PC-3 (cell line): ENCODE data around the gene PRKAR1B. TPM values are rescaled to one million over a fixed set of nuclear protein-coding genes. Genes with fewer than 3 reads are reported as not detected.

Source experiments
- ATAC-seq: fragments of 200-7000 bp; cut with Tn5 transposase; 2 replicates; pipeline ENCODE4 v1.9.1; 2020; ENCODE audit warnings: mild to moderate bottlenecking, moderate library complexity
- BruUV-seq: library from RNA; stranded (reverse); fragments of 400-500 nt; replicated peaks from 2 replicates; lab custom pipeline; 2021; lab: Mats Ljungman, UMichigan
- CTCF ChIA-PET: fragments of 300-600 bp; sonication (Branson Sonifier 250); formaldehyde crosslinking; loops from one replicate; lab custom pipeline; 2022; ENCODE audit warnings: antibody characterized with exemption; lab: Charles Lee
- POLR2A ChIA-PET: fragments of 300-600 bp; sonication (Branson Sonifier 250); formaldehyde crosslinking; loops from one replicate; lab custom pipeline; 2022; ENCODE audit warnings: antibody characterized with exemption; ENCODE audit not compliant: unreplicated experiment; lab: Charles Lee
- DNase-seq: peaks from one replicate; pipeline ENCODE4 v3.0.0-alpha.2; 2015
- H2AFZ ChIP-seq: fragments of 300-600 bp; sonication (generic); 2 replicates; pipeline ENCODE4 v1.6.0; 2016; ENCODE audit warnings: antibody characterized with exemption, low read length
- H3F3A ChIP-seq: fragments of 300-600 bp; sonication (generic); one replicate; pipeline ENCODE4 v1.6.0; 2017; ENCODE audit warnings: antibody characterized with exemption, low read length, control low read depth, mild to moderate bottlenecking; ENCODE audit not compliant: unreplicated experiment
- H3K27ac ChIP-seq: fragments of 300-600 bp; sonication (generic); 2 replicates; pipeline ENCODE4 v1.5.1; 2016; ENCODE audit warnings: mild to moderate bottlenecking, low read length
- H3K27me3 ChIP-seq: fragments of 300-600 bp; sonication (generic); 2 replicates; pipeline ENCODE4 v1.6.1; 2016; ENCODE audit warnings: low read length, mixed read lengths
- H3K36me3 ChIP-seq: fragments of 300-600 bp; sonication (generic); 2 replicates; pipeline ENCODE4 v1.6.1; 2016; ENCODE audit warnings: low read depth, mixed run types, low read length, mixed read lengths
- H3K4me1 ChIP-seq: fragments of 300-600 bp; sonication (generic); 2 replicates; pipeline ENCODE4 v1.5.1; 2016; ENCODE audit warnings: low read length; ENCODE audit not compliant: insufficient read depth
- H3K4me2 ChIP-seq: fragments of 300-600 bp; sonication (generic); 2 replicates; pipeline ENCODE4 v1.6.0; 2016; ENCODE audit warnings: low read length
- H3K4me3 ChIP-seq: fragments of 300-600 bp; sonication (generic); 2 replicates; pipeline ENCODE4 v1.5.1; 2016; ENCODE audit warnings: mild to moderate bottlenecking, low read length, mixed read lengths
- H3K79me2 ChIP-seq: fragments of 300-600 bp; sonication (generic); 2 replicates; pipeline ENCODE4 v1.6.1; 2017; ENCODE audit warnings: low read length, mixed read lengths
- H3K9ac ChIP-seq: fragments of 300-600 bp; sonication (generic); 2 replicates; pipeline ENCODE4 v1.6.0; 2016; ENCODE audit warnings: mild to moderate bottlenecking, low read length
- H3K9me2 ChIP-seq: fragments of 300-600 bp; sonication (generic); replicated peaks from 2 replicates; pipeline ENCODE4 v1.6.1; 2016; ENCODE audit warnings: mixed run types, low read length, mixed read lengths
- H3K9me3 ChIP-seq: fragments of 300-600 bp; sonication (generic); 2 replicates; pipeline ENCODE4 v1.6.1; 2016; ENCODE audit warnings: low read length, mixed read lengths
- H4K20me1 ChIP-seq: fragments of 300-600 bp; sonication (generic); 2 replicates; pipeline ENCODE4 v1.6.1; 2016; ENCODE audit warnings: low read length, mixed read lengths
- EZH2 ChIP-seq: fragments of 300-600 bp; sonication (generic); IDR thresholded peaks from one replicate; pipeline ENCODE4 v1.6.1; 2017; ENCODE audit warnings: antibody characterized with exemption, mild to moderate bottlenecking, low read length; ENCODE audit not compliant: unreplicated experiment
- EZH2phosphoT487 ChIP-seq: fragments of 300-600 bp; sonication (generic); IDR thresholded peaks from 2 replicates; pipeline ENCODE4 v1.6.1; 2018; ENCODE audit warnings: mild to moderate bottlenecking, antibody characterized with exemption, low read length, borderline replicate concordance
- intact Hi-C: fragments of 100-400 bp; cut with micrococcal nuclease; formaldehyde crosslinking; loops from 2 replicates; pipeline ENCODE4 v1.9.0; 2023
- total RNA-seq: library from RNA; depleted of rRNA; stranded (reverse); fragments of >200 nt; gene quantifications from 2 replicates; pipeline ENCODE4 v1.2.3, GENCODE V29; 2014
- TF ChIP-seq, protein P1 (sequence below): fragments of 300-600 bp; sonication (generic); conservative IDR thresholded peaks from 2 replicates; pipeline ENCODE4 v1.5.1; 2017; ENCODE audit warnings: antibody characterized with exemption, low read depth, mild to moderate bottlenecking, low read length

PRKAR1B gene
- total RNA-seq, 1 experiment from 2014 or later, result 15.6 TPM

- CTCF ChIA-PET, result no interaction called here
- intact Hi-C loops, result no loop called here
Measured at GRCh38 chr7:668958-669357, 58.1 kb downstream of the PRKAR1B start.

DNA sequence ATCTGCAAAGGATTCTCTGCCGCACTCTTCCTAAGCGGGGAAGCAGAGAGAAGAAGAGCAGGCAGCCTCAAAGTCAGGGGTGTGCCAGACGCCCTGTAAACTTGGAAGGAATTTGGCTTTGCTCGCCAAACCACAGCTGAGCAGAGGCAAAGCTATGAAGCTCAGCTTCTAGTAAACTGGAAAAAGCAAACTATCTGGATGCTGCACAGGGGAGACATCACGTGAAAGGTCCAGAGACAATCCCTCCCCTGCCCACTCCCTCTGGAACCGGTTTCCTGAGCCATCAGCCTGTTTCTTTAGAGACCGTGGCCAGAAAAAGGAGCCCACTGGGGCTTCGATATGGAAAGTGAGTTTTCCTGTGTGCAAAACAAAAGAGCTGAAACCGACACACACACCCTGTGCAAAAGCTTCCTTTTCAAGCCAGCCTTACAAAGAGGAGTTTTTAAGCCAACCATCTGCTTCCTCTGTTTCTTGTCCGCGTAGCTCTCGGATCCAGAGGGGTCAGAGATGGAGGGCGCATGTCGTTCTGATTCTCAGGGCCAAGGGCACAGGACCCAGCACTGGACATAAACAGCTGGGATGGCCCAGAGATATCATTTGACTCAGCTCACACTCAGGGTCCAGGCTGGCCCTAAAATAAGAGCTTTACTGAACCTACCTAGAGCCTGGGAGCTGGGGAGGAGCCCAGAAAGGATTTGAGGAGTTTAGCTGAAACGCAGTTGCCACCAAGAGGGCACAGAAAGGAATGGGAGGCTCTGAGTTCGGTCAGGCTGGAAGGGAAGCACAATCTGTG lies 58.7 kb downstream of the PRKAR1B start:
- Histone ChIP-seq H3K36me3 (no peaks in the 10 kb centered on the region), H3K9me2 (no peaks in the 10 kb centered on the region), H3K27me3 (no peaks in the 10 kb centered on the region), H3F3A (no peaks in the 10 kb centered on the region), H3K79me2 (no peaks in the 10 kb centered on the region), H3K4me2 (no peak overlapping the region), H3K4me3 (no peak overlapping the region), H3K4me1 (no peaks in the 10 kb centered on the region), H3K9me3 (no peaks in the 10 kb centered on the region), H4K20me1 (no peaks in the 10 kb centered on the region), H3K9ac (no peak overlapping the region), H3K27ac (no peak overlapping the region), H2AFZ (no peak overlapping the region)
- TF ChIP-seq EZH2phosphoT487 (no peak), EZH2 (no peak)
- TF ChIP-seq, protein P1, sequence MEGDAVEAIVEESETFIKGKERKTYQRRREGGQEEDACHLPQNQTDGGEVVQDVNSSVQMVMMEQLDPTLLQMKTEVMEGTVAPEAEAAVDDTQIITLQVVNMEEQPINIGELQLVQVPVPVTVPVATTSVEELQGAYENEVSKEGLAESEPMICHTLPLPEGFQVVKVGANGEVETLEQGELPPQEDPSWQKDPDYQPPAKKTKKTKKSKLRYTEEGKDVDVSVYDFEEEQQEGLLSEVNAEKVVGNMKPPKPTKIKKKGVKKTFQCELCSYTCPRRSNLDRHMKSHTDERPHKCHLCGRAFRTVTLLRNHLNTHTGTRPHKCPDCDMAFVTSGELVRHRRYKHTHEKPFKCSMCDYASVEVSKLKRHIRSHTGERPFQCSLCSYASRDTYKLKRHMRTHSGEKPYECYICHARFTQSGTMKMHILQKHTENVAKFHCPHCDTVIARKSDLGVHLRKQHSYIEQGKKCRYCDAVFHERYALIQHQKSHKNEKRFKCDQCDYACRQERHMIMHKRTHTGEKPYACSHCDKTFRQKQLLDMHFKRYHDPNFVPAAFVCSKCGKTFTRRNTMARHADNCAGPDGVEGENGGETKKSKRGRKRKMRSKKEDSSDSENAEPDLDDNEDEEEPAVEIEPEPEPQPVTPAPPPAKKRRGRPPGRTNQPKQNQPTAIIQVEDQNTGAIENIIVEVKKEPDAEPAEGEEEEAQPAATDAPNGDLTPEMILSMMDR, result no peak
- peak; percentile 51; the same call in 1 of the 2 replicates for ATAC-seq
- BruUV-seq, result no TSS peak
- no peak for DNase-seq
- CTCF ChIA-PET, result no interaction called here
- intact Hi-C loops, result no loop called here
- POLR2A ChIA-PET, result interaction anchor here (0.7 kb wide), 1 partner anchor 117 kb away, joined by 3 read pairs; no protein-coding TSS in a partner anchor

More at GRCh38 chr7:668958-669357, 58.1 kb downstream of the PRKAR1B start:
- H4K20me1 ChIP-seq, result no peaks in the 10 kb centered on the region
- H3K36me3 ChIP-seq, result no peaks in the 10 kb centered on the region
- H3K4me1 ChIP-seq, result no peaks in the 10 kb centered on the region
- H3K9ac ChIP-seq, result no peak overlapping the region
- H3K4me2 ChIP-seq, result no peak overlapping the region
- H3K79me2 ChIP-seq, result no peaks in the 10 kb centered on the region
- no peaks in the 10 kb centered on the region for H3F3A ChIP-seq
- no TSS peak for BruUV-seq
- no peak for TF ChIP-seq EZH2phosphoT487
- no peak for TF ChIP-seq EZH2
- TF ChIP-seq, protein P1, result no peak
- H3K9me3 ChIP-seq, result no peaks in the 10 kb centered on the region
- DNase-seq (no peak), ATAC-seq (no peak)
- H3K27me3 ChIP-seq, result no peaks in the 10 kb centered on the region
- H3K9me2 ChIP-seq, result no peaks in the 10 kb centered on the region
- POLR2A ChIA-PET, result no interaction called here
- no peak overlapping the region for H3K4me3 ChIP-seq
- no peak overlapping the region for H2AFZ ChIP-seq
- H3K27ac ChIP-seq, result no peak overlapping the region
